Adrenal gland (tissue), 5 donors: Measurements from ENCODE around the gene PTS.

ENCODE experiments used
- POLR2A ChIP-seq, 2 donors: fragments of 450-650 bp; IDR thresholded peaks; one replicate each; pipeline ENCODE4 v1.6.1; 2017; ENCODE audit warnings: antibody characterized with exemption in 2 of 2, mild to moderate bottlenecking in 2 of 2, moderate library complexity in 1 of 2
- TF ChIP-seq, protein P1 (sequence below), 6 experiments: fragments of 450-650 bp in 4 of 6; fragments of 200-600 bp in 2 of 6; sonication (generic) in 1 of 6; IDR thresholded peaks; 1 replicate in 5 of 6; 2 replicates in 1 of 6; pipeline versions ENCODE4 v1.5.1 to v1.8.0; 2016 to 2021; ENCODE audit warnings: antibody characterized with exemption in 6 of 6, mild to moderate bottlenecking in 2 of 6, moderate library complexity in 1 of 6
- donor health status: DM: no; HTN: no; CAD: no.

DNA sequence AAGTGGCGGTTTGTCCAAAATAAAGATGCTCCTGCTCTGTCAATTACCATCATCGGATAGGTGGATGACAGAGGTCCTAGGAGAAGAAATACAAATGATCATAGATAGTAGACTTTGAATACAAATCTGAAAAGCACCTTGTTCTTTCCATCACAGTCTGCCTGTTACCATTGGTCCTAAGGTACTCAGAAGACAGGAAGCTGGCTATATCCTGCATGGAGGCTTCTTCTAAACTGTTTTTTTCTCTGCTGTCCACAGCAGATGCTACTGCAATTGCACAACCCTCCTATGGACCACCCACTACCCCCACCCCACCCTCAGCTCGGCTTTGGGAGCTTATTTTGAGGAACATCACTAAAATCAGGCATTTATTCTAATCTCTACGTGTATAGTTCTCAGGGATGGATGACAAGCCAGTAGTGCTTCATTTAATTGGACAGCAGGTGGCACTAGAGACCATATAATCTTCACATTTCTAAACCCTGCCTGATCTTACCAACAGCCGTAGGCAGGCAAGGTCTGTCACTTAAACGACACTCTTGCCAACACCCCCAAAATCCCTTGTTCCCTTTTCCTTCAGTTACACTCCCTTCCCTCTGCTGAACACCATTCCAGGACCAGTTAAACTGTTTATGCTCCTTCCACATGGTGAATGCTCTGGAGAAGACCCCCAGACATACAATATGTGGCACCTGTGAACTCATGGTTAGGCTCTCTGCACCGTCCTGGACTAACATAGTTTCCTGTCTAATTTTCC lies 6.6 kb upstream of the PTS start:
- TF ChIP-seq, protein P1, sequence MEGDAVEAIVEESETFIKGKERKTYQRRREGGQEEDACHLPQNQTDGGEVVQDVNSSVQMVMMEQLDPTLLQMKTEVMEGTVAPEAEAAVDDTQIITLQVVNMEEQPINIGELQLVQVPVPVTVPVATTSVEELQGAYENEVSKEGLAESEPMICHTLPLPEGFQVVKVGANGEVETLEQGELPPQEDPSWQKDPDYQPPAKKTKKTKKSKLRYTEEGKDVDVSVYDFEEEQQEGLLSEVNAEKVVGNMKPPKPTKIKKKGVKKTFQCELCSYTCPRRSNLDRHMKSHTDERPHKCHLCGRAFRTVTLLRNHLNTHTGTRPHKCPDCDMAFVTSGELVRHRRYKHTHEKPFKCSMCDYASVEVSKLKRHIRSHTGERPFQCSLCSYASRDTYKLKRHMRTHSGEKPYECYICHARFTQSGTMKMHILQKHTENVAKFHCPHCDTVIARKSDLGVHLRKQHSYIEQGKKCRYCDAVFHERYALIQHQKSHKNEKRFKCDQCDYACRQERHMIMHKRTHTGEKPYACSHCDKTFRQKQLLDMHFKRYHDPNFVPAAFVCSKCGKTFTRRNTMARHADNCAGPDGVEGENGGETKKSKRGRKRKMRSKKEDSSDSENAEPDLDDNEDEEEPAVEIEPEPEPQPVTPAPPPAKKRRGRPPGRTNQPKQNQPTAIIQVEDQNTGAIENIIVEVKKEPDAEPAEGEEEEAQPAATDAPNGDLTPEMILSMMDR (IDR thresholded peaks at IDR 0.05), result peak; percentile 76 to 94 (median 90)
- TF ChIP-seq POLR2A (IDR thresholded peaks at IDR 0.05), result no peak
